ENCODE measurements around the gene TACR1.
"Not testable (repeated sequence)": the region's sequence is repeated elsewhere in the genome, so short reads cannot be mapped to it uniquely, and the experiment has no call there.

TACR1 gene

DNA sequence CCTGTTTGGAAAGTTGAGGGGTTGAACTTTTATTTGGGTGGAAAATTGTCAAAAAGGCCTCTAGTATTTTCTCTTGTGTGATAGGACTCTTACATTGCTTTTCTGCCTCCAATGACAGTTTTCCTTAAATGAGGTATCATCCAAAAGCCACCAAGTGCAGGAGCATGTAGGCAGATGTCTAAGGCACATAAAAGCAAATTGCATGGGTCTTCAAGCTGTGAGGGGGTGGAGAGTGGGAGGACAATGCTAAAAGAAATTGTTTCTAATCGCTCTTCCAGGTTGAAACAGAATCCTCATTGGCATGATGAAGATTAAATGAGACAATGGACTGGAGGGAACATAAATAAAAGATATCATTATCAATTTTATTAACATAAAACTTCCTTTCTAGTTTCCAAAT lies 6.8 kb downstream of the TACR1 start:
- DNase-seq = no peak

- no peak for DNase-seq
Observed at GRCh38 chr2:75190271-75190990, 8.9 kb downstream of the TACR1 start.

- no peak for DNase-seq
Observed at GRCh38 chr2:75186821-75187220, 12.5 kb downstream of the TACR1 start.

DNA sequence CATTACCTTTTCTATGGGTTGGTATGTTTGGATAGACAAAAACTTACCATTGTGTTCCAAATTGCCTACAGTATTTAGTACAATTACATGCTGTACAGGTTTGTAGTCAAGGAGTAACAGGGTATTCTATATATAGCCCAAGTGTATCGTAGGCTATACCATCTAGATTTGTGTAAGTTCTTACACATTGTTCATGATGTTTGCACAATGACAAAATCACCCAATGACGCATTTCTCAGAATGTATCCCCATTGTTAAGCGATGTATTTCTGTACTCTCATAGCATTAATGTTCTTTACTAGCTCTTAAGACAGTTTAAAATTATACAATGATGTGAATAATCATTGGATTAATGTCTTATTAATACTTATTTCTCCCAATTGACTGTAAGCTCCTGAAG lies 16.7 kb downstream of the TACR1 start:
- DNase-seq = no peak

DNA sequence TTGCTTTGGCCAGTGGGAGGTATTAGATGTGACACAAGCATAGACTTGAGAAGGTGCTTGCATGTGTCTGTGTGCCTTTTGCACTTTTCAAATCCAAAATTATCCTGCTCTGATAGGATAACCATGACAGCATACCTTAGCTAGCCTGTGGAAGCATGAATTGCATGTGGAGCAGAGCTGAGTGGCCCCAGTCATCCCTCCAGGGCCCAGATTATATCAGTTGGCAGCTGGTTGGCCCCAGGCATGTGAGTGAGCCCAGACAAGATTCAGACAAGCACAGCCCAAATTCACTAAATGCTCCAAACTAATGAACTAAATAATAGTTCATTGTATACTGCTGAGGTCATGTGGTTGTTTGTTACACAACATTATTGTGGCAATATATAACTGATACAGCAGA lies 18.8 kb downstream of the TACR1 start:
- no peak for DNase-seq

- no peak for DNase-seq
Observed at GRCh38 chr2:75177427-75177826, 21.9 kb downstream of the TACR1 start.

GRCh38 chr2:75175456-75175855 lies 23.9 kb downstream of the TACR1 start:
- DNase-seq = no peak

DNA sequence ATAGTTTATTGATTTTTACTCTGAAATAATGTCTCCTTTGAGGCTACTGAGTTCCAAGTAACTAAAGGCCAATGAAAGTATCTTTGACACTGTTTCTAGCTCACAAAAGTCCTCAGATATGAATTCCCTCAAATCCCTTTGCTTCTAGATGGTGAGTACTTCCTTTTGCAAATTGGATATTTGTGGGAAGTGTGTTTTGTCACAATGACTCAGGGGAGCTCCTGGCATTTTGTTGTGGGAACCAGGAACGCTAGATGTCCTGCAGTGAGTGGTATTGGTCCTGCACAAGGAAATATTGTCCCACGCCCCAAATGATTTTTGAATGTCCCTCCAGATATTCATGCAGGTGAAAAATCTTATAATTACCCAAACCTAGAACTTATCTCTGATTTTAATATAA lies 24.3 kb downstream of the TACR1 start:
- no peak for DNase-seq

GRCh38 chr2:75174519-75174918 lies 24.8 kb downstream of the TACR1 start:
- DNase-seq = no peak

DNA sequence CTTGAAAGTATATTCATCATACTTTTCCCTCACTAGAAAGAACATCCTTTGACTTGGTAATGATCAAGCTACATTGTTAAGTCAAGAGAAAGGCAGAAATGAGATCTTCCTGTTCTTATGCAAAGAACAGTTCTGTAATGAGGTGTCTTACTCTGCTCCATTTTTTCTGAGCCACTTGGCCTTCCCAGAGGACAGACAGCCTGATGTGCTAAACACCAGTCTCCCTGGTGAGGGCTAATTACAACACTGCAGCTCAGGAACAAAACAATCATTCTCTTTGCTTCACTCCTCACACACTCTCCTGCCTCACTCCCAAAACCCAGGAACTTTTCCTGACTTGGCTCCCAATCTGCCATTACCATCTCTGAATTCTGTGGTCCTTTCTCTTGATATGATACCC lies 25.6 kb downstream of the TACR1 start:
- no peak for DNase-seq

GRCh38 chr2:75171423-75171822 lies 27.9 kb downstream of the TACR1 start:
- DNase-seq = not testable (repeated sequence)

GRCh38 chr2:75170889-75171288 lies 28.4 kb downstream of the TACR1 start:
- no peak for DNase-seq

DNA sequence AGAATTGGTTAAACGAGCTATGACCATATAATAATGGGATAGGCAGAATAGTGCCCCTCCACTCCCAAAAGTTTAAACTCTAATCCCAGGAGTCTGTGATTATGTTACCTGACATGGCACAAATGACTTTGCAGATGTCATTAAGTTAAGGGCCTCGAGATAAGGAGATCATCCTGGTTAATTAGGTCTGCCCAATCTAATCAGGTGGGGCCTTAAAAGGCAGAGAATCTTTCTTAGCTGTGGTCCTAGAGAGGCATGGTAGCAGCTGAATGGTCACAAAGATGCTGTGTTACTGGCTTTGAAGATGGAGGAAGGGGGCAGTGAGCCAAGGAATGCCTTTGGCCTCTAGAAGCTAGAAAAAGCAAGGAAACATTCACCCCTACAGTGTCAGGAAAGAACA lies 31.1 kb downstream of the TACR1 start:
- DNase-seq = no peak

GRCh38 chr2:75166491-75166890 lies 32.8 kb downstream of the TACR1 start:
- DNase-seq = no peak

DNA sequence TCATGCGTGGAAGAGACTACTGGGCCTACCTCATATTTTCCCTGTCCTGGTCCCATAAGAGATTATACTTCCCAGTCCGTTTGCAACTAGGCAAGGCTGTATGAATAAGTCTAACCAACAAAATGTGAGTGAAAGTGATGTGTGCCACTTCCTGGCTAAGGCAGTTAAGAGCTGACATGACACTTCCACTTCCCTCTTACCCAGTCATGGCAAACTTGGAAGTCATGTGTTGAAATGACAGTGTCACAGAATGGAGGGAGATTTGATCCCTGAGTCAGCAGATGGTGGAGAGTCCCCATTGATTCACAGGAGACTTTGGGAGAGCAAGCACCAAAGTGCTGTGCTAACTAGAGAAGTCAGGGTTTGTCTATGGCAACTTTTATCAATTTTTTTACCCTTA lies 36.4 kb downstream of the TACR1 start:
- no peak for DNase-seq

DNA sequence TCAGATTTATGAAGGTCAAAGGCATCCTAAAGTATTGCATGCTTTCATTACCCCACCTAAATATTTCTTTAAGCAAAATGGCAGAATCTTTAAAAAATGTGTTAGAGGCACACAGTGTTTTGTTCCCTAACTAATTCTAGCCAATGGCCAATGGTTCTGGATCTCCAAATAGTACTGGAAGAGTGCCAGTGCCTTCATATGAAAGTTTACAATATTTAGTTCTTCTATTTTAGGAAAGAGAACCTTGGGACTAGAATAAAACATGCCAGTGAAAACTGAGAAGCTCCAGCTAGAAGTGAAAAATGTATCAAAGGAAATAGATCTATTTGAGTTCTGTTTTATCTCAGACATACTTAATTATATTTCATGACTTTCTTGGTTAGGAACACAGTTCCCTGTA lies 37.1 kb downstream of the TACR1 start:
- no peak for DNase-seq

DNA sequence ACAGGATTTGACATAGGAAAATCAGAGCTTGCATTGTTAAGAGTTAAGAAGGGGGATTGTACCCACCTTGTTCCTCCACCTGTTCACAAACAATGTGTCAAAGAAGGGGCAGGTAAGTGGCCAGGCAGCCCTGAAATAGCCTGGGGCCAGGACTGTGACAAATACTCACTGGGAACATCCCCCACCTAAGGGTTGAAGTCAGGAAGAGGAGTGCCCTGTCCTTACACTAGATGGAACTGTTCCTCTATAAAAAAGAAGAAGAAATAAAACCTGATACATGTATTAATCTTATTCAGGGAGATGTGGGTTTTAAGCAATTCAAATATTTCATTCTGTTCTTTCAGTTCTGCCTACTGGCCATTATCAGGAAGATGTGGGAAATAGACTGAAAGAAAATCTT lies 41.9 kb downstream of the TACR1 start:
- DNase-seq = no peak

GRCh38 chr2:75155115-75155514 lies 44.2 kb downstream of the TACR1 start:
- DNase-seq = no peak

GRCh38 chr2:75153221-75153620 lies 46.1 kb downstream of the TACR1 start:
- DNase-seq = no peak

- not testable (repeated sequence) for DNase-seq
Observed at GRCh38 chr2:75152243-75152642, 47.1 kb downstream of the TACR1 start.

- DNase-seq = not testable (repeated sequence)
Observed at GRCh38 chr2:75147884-75148283, 51.4 kb downstream of the TACR1 start.

DNA sequence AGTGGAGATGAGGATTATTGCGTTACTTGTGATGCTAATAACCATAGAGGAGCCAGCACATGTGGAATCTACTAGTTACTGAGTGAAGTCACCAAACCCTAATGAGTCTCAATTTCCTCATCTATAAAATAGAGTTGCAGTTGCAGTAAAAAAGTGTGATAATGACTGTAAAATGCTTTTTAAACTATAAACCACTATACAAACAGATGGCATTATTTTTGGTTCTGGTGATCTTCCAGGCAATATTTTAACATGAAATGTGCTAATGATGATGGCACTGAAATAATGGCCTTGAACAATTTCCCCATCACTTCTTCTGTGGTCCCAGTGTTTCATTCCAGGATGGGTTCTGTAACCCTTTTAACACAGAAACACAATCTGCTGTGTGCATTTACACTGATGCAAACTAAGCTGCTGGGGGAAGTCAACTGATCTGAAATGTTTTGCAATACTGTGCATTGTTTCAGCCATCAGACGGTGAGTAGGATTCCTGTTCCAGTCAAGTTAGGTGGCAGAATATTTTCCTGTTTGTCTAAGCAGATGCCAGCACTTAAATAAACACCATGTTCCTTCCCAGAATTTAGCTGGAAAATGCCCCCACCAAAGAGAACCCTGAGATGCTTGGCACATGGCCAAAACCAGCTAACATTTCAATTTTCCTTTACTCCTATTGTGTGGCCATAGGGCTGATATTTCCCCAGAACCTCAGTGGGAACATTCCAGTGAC lies 52.6 kb downstream of the TACR1 start:
- DNase-seq = peak; percentile 20

- DNase-seq = not testable (repeated sequence)
Observed at GRCh38 chr2:75146221-75146605, 53.1 kb downstream of the TACR1 start.

DNA sequence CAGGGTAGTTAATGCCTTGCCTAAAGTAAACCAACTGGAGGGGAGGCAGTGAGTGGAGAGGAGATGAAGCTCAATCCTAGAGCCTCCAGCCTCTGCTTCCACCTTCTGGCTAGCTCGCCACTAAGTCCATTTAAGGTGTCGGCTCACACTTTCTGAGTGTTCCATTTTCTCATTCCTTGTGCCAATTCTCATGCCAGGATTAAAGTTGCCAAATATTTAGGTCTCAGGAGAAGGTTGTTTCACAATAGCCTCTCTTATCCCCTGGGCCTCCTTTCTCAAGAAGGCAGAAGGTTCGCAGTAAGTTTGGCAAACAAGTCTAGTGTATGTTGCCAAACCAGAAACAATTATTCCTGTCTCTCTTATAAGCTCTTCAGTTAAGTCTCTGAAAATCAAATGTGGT lies 57.2 kb downstream of the TACR1 start:
- DNase-seq = no peak

DNA sequence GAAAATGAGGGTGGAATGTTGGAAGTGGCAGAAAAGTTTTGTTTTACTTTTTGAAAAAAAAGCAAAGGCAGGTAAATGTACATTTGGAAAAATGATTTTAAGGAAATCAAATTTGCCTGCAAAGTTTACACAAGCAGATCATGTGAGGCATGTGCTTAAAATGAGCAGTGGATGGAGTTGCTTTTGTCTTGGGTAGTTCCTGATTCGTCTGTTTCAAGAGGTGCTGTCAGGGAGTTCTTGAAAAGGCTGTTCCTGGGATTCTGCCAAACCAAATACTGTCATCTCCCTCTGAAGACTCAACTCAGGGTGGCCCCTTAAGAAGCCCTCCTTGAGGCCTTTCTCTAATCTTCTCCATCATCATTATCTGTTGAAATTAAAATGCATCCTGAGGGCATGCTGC lies 59.0 kb downstream of the TACR1 start:
- no peak for DNase-seq
